ENCODE measurements around the gene ITPKA. TPM values are rescaled to one million over a fixed set of nuclear protein-coding genes. Genes with fewer than 3 reads are reported as not detected.

ITPKA gene
- total RNA-seq, 1 donor from 2014 or later = not detected

DNA sequence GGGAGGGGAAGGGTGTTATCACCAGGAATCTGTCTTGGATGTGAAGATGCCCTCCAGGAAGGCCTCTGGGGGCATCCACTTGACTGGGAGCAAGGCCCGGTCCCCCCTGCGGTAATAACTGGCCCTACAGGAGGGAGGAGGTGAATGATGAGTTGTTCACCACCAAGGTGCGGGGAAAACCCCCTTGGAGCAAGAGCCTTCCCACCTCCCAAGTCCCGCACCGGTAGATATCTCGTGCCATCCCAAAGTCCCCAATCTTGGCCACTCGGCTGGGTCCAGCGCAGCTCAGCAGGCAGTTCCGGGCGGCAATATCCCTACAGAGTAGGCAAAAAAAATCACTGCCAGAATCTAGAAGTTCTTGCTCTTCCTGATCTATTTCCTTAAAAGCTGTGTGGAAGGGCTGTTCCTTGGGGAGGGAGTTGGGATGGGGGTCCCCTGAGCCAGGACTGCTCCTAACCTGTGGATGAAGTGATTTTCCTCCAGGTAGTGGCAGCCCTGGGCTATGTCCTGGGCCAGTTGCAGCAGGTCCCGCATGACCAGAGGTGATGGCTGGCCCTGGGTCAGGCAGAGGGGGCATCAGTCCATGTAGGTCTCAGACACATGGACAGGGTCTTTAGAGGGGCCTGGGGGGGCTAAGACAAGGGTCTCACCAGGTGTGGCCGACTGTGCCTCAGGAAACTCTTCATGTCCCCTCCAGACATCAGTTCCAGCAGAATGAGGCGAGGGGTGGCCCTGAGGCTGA, 11.2 kb downstream of the ITPKA start:
- H3K27me3 Mint-ChIP-seq (ENCODE audit: unreplicated experiment) = peaks cover 43% of the 10 kb centered on the region
- no peak overlapping the region for H3K27ac Mint-ChIP-seq (ENCODE audit: unreplicated experiment)
- no peak overlapping the region for H3K4me3 Mint-ChIP-seq (ENCODE audit: unreplicated experiment)
- H3K9me3 Mint-ChIP-seq (ENCODE audit: unreplicated experiment) = no peaks in the 10 kb centered on the region
- TF ChIP-seq, protein P1, sequence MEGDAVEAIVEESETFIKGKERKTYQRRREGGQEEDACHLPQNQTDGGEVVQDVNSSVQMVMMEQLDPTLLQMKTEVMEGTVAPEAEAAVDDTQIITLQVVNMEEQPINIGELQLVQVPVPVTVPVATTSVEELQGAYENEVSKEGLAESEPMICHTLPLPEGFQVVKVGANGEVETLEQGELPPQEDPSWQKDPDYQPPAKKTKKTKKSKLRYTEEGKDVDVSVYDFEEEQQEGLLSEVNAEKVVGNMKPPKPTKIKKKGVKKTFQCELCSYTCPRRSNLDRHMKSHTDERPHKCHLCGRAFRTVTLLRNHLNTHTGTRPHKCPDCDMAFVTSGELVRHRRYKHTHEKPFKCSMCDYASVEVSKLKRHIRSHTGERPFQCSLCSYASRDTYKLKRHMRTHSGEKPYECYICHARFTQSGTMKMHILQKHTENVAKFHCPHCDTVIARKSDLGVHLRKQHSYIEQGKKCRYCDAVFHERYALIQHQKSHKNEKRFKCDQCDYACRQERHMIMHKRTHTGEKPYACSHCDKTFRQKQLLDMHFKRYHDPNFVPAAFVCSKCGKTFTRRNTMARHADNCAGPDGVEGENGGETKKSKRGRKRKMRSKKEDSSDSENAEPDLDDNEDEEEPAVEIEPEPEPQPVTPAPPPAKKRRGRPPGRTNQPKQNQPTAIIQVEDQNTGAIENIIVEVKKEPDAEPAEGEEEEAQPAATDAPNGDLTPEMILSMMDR (IDR thresholded peaks at IDR 0.05) = no peak
- peaks cover 19% of the 10 kb centered on the region for H3K4me1 Mint-ChIP-seq (ENCODE audit: unreplicated experiment)
- DNase-seq (ENCODE audit: extremely low spot score, unreplicated experiment) = no peak
- H3K36me3 Mint-ChIP-seq (ENCODE audit: unreplicated experiment) = no peaks in the 10 kb centered on the region

DNA sequence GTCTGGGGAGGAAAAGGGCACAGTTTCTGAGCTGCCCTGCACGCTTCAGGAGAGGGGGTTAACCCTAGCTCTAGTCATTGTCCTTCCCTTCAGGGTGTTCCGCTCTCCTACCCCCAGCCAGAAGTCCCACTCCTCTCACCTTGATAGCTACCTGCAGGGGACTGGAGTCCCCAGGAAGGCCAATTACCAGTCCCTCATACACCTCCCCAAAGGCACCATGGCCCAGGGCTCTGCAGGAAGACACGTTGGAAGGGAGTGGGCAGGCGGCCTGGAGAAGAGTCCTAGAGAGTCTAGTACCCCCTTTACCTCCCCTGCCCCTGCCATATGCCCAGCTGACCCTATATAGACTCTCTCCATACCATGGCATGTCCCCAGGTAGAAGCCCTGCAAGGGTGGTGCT, 12.1 kb downstream of the ITPKA start:
- Mint-ChIP-seq H3K27me3 (ENCODE audit: unreplicated experiment) (peaks cover 47% of the 10 kb centered on the region), H3K9me3 (ENCODE audit: unreplicated experiment) (no peaks in the 10 kb centered on the region), H3K4me3 (ENCODE audit: unreplicated experiment) (no peak overlapping the region), H3K27ac (ENCODE audit: unreplicated experiment) (no peak overlapping the region), H3K36me3 (ENCODE audit: unreplicated experiment) (no peaks in the 10 kb centered on the region), H3K4me1 (ENCODE audit: unreplicated experiment) (peaks cover 19% of the 10 kb centered on the region)
- TF ChIP-seq, protein P1 (IDR thresholded peaks at IDR 0.05) = no peak
- no peak for DNase-seq (ENCODE audit: extremely low spot score, unreplicated experiment)

DNA sequence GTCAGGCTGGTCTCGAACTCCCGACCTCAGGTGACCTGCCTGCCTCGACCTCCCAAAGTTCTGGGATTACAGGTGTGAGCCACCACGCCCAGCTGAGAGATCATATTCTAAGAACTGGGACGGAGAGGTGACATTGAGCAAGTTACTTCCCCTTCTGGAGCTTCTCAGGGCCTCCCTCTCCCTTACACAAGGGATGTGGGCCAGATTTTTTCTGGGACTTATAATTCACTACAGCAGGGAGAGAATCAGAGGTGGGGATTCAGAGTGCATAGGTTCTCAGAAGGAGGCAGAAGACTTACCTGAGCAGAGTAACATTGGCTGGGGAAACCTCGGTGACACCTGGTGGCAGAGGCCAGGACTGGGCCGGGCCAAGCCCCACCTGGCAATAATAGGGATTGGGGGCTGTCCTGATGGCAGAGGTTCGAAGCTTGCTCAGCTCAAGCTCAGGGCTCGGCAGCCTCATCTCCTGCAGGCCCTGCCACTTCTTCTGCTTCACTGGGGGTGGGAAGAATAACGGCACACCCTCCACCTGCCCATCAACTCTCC, 13.2 kb downstream of the ITPKA start:
- no peaks in the 10 kb centered on the region for H3K36me3 Mint-ChIP-seq (ENCODE audit: unreplicated experiment)
- peaks cover 40% of the 10 kb centered on the region for H3K27me3 Mint-ChIP-seq (ENCODE audit: unreplicated experiment)
- H3K4me1 Mint-ChIP-seq (ENCODE audit: unreplicated experiment) = peaks cover 12% of the 10 kb centered on the region

DNA sequence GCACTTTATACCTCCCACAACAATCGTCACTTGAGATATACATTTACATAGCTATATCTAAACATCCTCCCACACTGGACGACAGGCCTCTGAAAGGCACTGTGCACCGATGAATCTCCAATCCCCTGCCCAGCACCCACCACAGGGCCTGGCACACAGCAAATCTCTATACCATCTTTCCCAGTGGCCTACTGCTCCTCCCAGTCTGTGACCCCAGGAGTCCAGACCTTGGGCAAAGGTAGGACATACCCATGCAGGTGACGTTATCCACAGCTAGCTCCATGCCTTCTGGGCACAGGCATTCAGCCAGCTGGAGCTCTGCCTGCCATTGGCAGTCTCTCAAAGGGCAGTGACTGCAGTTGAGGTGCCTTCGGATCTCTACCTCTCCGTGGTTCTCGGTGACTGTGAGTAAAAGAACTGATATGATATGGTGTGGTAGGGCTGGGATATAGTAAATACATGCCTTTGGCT, 14.2 kb downstream of the ITPKA start:
- H3K36me3 Mint-ChIP-seq (ENCODE audit: unreplicated experiment) = no peaks in the 10 kb centered on the region
- H3K9me3 Mint-ChIP-seq (ENCODE audit: unreplicated experiment) = no peaks in the 10 kb centered on the region
- H3K4me3 Mint-ChIP-seq (ENCODE audit: unreplicated experiment) = no peak overlapping the region
- DNase-seq (ENCODE audit: extremely low spot score, unreplicated experiment) = no peak
- TF ChIP-seq, protein P1 (IDR thresholded peaks at IDR 0.05) = no peak
- H3K27me3 Mint-ChIP-seq (ENCODE audit: unreplicated experiment) = peaks cover 43% of the 10 kb centered on the region
- H3K4me1 Mint-ChIP-seq (ENCODE audit: unreplicated experiment) = peaks cover 13% of the 10 kb centered on the region
- H3K27ac Mint-ChIP-seq (ENCODE audit: unreplicated experiment) = no peak overlapping the region

More for the DNA sequence above, 13.2 kb downstream of the ITPKA start:
- H3K27ac Mint-ChIP-seq (ENCODE audit: unreplicated experiment) = no peak overlapping the region
- DNase-seq (ENCODE audit: extremely low spot score, unreplicated experiment) = no peak
- TF ChIP-seq, protein P1 (IDR thresholded peaks at IDR 0.05) = no peak
- no peaks in the 10 kb centered on the region for H3K9me3 Mint-ChIP-seq (ENCODE audit: unreplicated experiment)
- no peak overlapping the region for H3K4me3 Mint-ChIP-seq (ENCODE audit: unreplicated experiment)

DNA sequence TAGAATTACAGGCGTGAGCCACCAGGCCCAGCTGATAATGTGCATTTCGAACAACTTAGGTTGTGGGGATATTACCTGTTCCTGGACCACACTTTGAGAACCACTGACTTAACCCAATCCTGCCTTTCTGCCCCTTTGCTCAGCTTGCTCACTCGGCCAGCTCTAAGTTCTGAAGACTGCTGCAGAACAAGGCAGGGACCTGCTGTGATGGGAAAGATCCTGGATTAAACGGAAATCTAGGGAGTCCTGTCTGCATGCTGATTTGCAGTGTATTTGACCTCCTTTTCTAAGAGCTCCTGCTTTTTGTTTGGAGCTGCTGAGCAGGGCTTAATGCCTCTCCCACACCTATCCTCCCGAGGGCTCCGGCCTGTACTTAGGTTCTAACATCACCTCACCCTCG, 17.1 kb downstream of the ITPKA start:
- H3K27ac Mint-ChIP-seq (ENCODE audit: unreplicated experiment) = no peak overlapping the region
- H3K27me3 Mint-ChIP-seq (ENCODE audit: unreplicated experiment) = peaks cover 31% of the 10 kb centered on the region
- H3K4me1 Mint-ChIP-seq (ENCODE audit: unreplicated experiment) = peaks cover 20% of the 10 kb centered on the region
- H3K4me3 Mint-ChIP-seq (ENCODE audit: unreplicated experiment) = no peak overlapping the region
- DNase-seq (ENCODE audit: extremely low spot score, unreplicated experiment) = no peak
- no peaks in the 10 kb centered on the region for H3K9me3 Mint-ChIP-seq (ENCODE audit: unreplicated experiment)
- H3K36me3 Mint-ChIP-seq (ENCODE audit: unreplicated experiment) = no peaks in the 10 kb centered on the region
- TF ChIP-seq, protein P1 (IDR thresholded peaks at IDR 0.05) = no peak
